Hippocampal formation (tissue), 2 donors: ENCODE measurements around the gene CAST.

Experiments used
- DNase-seq, 2 donors: peaks; one replicate each; lab custom pipeline; 2025; lab: John Stamatoyannopoulos, UW

CAST gene

DNA sequence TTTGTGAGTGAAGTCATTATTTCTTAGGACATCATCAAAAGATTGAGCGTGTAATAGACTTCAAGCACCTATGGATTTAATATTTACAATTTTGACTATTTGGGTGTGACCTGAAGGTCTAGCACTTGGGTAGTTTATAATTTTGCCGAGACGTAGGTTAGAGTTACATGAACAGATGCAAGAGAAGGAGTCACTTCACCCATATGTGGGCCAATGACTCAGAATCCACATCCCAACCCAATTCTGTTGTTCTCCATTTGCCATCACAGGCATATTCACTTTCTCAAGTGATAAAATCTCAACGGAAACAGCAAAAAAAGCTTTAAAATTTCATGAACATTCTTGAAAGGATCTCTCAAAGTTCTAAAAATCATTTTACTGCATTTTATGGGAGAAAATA, 157.6 kb downstream of the CAST start:
- no peak for DNase-seq

DNA sequence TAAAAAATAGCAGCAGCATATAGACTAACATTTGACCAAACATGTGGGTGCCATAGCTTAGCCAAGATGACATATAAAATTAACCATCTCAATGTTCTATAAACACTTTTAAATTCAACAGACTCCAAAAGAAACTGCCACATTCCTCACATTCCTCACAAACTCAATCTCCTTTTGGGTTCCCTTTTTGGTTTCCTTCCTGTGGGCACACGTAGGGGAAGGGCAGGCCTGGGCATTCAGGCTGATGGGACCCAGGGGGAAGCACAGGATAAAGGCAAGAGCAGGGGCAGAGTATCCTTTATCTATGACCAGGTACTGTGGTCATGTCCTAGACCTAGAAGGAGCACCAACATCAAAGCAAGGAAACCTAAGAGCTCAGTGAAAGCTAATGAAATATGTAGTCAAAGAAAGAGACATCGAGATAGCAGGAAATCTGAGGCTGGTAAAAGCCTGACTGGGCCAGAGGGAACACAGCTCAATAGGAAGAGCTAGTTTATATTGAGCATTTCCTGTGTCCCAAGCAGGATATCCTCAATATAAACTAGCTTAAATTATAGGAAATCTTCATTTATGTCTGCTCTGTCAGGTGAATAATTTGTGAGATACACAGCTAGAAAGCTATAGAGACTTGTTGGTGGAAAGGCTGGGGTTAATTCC, 159.2 kb downstream of the CAST start:
- no peak for DNase-seq

DNA sequence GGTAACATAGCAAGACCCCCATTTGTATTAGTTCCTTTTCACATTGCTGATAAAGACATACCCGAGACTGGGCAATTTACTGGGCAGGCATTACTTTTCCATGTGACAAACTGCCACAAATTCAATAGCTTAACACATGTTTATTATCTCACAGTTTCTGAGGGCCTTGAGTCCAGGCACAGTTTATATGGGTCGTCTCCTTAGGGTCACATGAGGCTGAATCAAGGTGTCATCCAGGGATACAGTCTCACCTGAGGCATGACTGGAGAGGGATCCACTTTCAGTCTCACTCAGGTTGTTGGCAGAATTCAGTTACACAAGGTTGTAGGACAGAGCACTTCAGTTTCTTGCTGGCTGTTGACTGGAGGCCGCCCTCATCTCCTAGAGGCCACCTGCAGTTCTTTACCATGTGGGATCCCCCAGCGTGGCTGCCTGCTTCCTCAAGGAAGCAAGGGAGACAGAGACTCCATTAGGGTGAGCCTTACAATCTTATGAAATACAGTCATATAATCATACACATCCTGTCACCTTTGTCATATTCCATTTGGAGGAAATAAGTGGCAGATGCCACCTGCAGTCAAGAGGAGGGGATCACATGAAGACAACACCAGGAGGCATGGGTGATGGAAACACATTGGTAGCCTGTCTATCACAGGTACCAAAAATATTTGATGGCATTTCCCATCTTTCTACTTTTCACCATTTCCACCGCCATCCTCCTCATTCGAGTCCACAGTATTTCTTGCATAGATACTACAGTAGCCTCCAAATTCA, 160.7 kb downstream of the CAST start:
- no peak for DNase-seq

DNA sequence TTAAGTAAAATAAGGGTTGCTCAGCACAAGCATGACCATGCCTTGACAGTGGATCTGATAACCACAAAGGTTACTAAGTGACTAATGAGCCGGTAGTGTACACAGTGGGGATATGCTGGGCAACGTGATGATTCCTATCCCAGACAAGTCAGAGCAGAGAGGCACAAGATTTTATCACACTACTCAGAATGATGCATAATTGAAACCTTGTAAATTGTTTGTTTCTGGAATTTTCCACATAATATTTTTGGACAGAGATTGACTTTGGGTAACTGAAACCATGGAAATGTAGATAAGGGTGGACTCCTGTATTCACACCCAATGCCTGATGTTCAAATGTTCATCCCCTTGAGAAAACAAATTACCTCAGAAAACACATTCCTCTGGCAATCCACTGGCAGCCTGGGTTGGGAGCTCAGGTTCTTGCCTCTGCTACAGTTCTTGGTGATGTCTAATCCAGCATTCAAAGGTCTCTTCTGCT, 161.8 kb downstream of the CAST start:
- DNase-seq, result no peak
